LoVo (cell line): ENCODE measurements around the gene SLC5A7.

Experiments used
- DNase-seq: peaks from one replicate; pipeline ENCODE4 v3.0.0-alpha.2; 2016; ENCODE audit warnings: low spot score

The SLC5A7 gene

DNA sequence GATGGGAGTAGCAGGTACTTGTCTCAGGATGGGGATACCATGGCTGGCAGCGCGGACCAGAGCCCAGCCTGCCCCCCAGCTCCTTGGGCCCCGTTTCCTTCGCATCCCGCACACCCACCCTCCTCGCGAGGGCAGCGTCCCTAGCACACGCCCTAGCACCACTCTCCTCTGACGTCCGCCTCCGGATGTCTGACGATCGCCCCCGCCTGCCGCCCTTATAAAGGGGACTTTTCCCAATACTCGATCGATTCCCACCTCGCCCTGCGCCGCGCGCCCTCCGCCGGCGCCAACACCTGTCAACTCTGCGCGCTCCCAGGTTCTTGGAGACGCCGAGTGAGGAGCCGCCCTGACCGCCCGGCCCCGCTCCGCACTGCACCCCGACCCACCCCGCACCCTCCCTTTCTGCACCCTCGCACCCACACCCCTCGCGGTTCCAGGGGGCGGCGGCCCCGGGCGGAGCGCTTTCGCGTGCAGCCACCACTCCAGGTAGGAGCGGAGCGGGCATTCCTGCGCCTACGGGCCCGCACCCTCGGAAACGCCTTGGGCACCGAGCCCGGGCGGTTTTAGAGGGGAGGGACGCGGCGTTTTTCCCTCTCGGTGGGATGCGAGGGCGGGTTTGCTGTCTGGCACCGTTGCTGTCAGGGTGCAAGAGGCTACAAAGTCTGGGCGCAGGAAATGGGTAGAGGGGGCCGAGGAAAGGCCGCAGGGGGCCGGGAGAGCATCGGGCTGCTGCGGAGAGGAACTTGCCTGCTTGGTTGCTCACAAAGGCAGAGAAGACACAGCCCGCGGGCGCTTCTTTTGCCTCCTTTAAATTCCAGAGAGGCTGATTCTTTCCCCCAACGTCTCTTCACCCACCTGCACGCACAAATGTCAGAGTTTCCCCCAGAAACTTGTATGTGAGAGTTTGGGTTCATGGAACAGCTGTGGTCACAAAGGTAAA, at the start of gene SLC5A7:
TSS of gene SLC5A7 (plus strand) at position 247 of the 940 bp plus-strand sequence. CDS start 1,632 bp downstream, outside the sequence.
- no peak for DNase-seq

DNA sequence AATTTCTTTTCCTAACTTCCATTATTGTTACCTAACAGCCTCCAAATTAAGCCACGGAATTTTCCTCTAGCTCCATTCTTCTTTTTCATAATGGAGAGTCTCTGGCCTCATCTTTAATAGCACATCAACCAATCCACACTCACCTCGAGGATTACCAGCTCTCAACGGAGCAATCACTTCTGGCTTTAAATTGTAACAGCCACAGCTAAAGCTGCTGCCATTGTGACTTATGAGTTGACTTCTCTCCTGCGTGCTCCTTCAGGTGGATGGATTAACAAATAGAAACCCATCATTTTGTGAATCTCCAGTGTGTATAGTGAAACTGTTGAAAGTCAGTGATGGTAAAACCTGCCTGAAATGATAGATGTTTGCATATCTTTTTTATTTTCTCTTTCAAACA, 24.9 kb upstream of the SLC5A7 start:
- no peak for DNase-seq

DNA sequence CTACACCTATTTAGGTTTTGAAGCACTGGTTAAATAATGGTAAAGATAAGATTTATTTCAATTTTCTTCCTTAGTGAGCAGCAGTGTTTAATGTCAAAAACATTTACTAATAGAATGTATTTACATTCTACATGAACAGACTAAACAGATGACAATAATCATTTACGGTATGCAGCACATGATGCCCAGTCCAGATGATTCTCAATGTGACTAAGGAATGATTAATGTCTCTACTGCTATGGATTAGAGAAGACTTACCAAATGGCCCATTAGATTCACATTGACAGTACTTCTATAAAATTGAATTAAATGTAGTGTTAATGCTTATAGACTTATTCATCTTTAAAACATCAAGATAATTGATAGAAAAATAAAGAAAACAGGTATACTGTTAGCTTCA, 22.1 kb upstream of the SLC5A7 start:
- DNase-seq = no peak

DNA sequence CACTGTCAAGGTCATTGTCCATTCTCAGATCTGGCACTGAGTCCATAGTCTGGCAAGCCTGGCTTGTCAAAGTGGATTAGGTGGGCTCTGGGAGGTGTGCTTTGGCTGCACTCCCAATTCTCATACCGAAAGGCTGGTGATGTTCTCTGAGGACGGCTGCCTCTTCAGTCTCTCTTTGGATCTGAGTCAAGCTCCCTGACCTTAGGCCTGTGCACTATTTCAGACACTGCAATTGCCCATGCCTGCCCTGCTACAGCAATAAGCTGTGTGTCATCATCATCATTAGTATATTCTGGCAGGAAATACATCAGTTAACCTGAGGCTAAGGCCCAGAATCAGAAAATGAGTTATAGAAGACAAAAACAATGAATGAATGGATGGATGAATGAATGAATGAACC, 1.6 kb upstream of the SLC5A7 start:
- DNase-seq = no peak

DNA sequence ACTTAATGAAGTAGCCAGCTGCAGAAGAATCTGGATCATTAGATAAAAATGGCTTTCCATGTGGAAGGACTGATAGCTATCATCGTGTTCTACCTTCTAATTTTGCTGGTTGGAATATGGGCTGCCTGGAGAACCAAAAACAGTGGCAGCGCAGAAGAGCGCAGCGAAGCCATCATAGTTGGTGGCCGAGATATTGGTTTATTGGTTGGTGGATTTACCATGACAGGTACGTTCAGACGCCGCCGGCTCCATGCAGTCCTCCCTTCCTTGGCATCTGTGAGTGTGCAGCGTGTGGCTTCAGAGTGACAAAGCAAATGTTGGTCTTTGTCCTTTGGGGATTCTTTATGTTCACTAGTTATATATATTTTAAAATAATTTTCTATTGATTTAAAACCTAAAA, 1.8 kb downstream of the SLC5A7 start:
- no peak for DNase-seq

DNA sequence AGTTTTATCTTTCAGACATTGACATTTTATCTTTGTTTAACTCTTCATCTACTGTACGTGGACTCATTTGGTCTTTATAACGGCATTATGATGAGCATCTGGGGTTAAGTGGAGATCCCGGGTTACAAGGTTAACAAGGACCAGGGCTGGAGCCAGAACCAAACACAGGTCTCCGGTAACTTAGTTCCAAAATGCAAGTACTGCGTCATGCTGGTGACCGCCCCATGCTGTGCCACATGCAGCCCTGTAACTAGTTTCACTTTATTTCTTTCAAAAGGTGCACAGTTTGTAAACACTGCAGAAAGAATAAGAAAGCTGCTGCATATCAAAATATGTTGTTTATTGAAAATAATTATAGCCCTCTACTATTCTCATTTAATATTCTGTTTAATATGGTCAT, 3.1 kb downstream of the SLC5A7 start:
- DNase-seq = no peak

DNA sequence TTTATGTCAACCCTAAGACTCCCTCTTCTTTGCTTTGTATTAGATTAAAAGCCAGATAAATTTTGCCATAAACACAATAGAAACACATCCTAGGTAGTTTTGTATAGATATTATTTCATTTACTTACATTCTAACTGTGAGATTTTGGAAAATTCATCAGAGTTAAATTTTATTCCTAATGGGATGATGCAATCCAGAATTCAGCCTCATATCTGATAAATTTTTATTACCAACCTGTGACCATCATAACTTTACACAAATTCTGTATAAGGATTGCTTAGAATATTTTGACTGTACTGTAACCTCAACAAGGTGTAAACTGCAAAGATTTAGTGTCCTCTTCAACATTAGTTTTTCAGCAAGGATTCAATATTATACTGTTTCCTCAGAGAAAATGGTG, 4.4 kb downstream of the SLC5A7 start:
- DNase-seq = no peak

DNA sequence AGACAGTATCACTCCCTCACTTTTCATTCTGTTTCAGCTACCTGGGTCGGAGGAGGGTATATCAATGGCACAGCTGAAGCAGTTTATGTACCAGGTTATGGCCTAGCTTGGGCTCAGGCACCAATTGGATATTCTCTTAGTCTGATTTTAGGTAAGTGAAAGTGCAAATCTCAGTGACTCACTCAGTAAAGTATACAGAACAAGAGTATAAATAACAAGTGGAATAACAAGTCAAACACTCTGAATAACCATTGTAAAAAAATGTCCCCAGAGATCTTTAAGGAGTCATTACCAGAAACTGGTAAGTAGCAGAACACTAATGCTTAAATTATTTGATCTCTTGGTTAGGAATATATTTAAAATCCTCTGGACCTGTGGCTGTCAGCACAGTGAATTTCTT, 5.7 kb downstream of the SLC5A7 start:
- no peak for DNase-seq

DNA sequence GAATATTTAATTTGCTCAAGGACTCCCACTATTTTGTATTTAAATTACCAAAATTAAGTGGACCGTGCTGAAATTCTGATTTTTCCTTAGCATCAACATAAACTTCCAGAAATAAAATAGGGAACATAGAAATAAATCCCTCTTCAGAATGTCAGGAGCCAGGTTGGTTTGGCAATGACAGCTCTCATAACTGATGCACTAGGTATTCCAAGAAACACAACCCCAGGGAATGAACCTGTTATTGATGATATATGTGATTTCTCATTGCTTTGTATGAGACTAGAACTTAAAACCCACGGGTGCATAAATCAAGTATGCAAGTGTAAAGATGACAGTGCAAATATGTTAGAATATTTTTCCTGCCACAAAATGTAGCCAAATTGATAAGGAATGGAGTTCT, 12.8 kb downstream of the SLC5A7 start:
- DNase-seq = no peak

DNA sequence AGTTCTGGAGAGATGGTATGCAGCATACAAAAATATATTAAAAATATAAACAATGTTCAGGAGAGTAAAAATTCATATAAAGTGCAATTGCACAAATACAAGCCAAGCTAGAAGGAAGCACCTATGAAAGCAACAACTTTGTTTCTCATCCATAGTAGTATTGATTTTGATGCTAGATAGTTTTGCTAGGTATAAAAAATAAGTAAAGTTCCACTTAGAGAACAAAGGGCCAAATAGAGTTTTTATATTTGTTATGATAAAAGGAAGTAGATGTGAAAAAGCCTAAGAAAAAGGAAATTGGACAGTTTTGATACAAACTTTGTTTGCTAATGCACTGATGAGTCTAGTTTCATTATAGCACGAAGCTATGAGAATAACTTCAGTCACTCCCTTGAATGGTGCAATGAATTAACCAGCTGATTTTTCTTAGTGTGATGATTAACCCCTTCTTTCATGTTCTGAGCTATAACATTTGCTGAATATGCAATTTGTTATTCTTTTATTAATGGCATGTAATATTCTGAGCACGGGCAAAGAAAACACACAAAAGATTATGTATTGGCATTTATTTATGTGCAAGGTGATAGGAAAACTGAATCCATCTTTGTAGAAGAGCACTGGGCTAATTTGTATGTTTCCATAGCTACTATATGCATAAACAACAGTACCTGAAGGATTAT, 24.7 kb downstream of the SLC5A7 start:
- DNase-seq = no peak

DNA sequence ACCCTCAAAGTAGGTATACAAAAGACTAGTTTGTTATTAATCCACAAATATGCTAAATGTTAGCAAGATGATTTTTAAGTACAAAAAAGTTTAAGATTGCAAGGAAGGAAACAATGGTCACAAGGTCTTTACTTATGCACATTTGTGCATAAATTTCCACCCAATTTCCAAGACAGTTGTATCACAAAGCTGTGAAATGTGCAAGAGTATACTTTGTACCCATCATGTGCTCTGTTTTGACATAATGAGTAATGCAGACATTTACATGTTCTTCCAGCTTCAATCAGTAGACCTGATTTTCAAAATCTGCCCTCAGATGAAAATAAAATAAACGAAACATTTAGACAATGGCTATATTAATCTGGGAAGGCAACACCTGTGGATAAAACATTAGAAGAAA, 27.0 kb downstream of the SLC5A7 start:
- DNase-seq = no peak

DNA sequence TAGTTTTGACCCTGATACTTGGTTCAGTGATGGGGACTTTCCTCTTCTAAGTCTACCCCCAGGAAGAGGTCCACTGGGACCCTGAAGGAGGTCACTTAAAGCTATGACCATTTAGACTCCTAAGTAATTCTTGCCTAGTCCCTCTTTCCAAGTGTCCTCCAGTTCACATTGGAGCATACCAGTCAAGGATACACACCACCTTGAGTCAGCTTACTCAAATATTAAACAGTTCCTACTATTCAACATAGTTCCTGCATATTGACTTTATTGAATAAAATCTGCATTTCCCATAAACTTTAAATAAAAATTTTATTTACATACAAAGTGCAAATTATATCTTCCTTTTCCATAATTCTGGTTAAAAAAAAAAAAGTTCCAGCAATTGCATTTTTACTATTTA, 36.3 kb downstream of the SLC5A7 start:
- no peak for DNase-seq

DNA sequence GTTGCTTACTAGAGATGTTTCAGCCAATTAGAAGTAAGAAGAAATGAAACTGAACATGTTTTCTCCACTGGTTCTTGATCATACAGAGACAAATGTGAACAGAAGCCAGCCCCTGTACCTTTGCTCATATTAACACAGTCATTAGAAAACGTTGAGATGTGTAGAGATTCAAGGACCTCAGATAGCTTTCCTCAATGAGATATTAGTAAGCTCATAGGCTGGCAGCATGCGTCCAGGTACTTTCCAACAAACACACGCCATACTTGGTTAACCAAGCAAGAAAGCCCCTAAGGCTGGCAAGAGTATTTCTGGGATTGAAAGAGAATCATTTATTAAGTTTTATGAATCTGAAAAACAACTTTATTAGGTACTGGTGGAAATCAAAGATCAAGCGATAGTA, 37.5 kb downstream of the SLC5A7 start:
- DNase-seq = no peak

DNA sequence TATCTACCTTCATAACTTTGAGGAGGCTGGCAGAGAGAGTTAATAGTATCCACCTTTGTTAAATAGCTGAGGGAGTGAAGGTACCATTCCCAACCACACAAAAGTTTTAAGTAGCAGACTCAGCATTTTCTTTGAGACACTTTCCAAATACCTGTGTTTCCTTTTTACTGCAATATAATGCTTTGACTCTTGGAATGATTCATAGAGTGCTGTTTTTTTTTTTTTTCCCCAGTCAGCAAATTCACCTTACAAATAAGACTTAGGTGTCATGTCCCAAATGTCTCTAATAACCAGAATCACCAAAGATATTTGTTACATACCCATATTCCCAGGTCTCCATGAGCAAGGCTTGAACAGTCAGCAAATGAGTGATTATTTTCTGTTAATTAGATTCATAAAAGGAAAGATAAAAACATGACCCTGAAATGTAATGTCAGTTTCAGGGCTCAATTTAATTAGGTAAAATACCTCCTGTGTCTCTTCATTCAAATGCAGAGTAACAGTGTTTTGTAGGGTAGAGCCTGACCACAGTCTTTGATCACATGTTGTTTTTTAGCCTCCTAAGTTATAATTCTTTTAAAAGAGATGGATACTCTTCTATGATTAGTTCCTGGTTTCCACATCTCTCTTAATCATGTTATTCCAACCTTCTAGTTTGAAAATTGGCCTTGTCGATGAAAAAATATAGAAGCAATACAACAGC, 39.9 kb downstream of the SLC5A7 start:
- no peak for DNase-seq

DNA sequence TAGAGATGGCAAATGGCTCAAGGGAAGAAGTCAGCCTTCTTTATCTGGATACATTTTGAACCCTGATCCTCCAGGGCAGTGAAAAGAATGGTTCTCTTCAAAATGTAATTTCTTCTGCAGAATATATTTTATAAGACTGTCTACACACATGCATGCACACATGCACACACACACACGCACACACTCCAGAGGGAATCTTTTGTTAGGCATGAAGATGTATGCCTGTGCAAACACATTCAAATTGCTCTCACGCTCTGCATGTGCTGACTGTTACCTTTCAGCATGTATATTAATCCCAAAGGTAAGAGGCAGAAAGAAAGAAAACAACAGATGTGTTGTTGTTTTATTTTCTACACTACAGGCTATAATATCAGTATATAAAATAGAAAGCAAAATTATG, 43.2 kb downstream of the SLC5A7 start:
- no peak for DNase-seq

DNA sequence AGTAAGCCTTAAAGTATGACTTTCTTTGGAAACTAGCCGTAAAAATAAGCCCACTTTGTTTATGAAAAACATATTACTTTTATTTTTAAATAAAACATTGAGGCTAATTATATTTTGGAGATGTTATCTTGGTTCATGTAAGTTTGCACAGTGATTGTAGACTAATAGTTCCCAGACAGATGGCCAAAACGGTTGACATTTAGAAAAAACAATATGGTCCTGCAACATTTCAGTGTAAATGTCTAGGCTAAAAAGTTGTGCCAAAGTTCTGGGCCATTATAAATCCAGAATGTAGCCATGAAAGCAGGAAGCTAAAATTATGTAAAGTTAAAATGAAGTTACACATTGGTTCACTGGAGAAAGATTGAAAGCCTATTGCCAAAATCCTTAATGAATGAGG, 43.6 kb downstream of the SLC5A7 start:
- no peak for DNase-seq

DNA sequence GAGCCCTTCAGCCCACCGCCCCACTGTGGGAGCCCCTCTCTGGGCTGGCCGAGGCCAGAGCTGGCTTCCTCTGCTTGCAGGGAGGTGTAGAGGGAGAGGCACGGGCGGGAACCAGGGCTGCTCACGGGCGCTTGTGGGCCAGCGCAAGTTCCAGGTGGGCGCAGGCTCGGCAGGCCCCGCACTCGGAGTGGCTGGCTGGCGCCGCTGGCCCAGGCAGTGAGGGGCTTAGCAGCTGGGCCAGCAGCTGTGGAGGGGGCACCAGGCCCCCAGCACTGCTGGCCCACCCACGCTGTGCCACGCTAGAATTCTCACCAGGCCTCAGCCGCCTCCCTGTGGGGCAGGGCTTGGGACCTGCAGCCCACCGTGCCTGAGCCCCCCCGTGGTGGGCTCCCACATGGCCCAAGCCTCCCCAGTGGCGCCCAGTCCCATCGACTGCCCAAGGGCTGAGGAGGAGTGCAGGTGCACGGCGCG, 45.2 kb downstream of the SLC5A7 start:
- DNase-seq = no peak

DNA sequence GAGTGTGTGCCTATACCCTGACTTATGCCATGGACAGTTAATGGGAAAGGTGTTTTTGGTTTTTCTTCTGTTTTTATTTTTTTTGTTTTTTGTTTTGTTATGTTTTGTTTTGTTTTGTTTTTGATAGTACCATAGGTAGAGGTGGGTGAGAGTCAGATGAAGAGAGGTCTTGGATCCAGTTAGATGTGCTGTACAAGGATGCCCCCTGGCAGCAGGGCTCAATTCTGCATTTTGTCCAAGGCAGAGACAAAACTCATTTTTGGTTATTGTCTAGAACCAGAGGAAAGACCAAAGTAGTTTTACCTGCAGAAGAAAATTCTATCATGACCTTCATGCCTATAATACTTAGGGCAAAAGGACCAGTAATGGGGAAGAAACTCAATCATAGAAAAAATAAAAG, 48.5 kb downstream of the SLC5A7 start:
- no peak for DNase-seq

DNA sequence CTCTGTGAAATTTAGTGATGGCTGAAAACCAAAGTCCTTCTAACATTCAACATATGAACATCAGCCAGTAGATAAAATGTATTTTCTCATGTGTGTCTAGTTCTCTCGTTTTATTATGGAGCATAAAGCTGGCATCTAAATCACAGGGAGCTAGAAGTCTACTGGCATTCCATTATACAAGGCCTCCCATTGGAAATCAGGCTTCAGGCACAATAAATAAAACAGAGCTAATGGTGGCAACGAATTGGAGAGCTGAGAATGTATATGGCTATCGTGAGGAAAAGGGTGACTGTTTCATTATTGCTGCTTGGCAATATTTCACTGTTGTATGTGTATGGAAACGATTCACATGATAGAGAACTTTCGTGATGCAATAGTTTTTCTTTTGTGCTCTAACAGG, 62.4 kb downstream of the SLC5A7 start:
- DNase-seq = no peak

DNA sequence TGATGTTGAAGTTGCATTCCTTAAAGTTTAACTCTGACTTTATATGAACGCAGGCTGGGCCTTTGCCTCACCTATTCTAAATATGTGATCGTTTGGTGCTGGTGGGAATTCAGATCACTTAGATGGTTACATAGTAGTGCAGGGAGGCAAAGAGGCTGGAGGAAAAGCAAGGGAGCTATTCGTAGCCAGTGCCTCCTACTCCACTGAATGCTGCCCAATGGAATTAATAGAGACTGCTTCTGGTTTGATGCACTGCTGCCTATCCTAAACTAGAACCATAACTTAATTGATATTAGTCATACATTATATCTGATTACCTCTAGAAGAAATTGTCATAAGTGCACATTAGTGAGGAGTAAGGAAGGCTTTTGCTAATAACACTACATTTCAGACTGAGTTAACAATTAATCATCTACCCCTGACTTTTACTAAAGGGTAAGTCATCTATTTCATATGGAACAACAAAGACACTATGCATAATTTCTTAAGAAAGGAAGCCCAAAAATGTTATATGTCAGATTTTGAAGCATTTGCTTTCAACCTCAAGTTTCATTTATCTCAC, 72.3 kb downstream of the SLC5A7 start:
- DNase-seq = no peak

DNA sequence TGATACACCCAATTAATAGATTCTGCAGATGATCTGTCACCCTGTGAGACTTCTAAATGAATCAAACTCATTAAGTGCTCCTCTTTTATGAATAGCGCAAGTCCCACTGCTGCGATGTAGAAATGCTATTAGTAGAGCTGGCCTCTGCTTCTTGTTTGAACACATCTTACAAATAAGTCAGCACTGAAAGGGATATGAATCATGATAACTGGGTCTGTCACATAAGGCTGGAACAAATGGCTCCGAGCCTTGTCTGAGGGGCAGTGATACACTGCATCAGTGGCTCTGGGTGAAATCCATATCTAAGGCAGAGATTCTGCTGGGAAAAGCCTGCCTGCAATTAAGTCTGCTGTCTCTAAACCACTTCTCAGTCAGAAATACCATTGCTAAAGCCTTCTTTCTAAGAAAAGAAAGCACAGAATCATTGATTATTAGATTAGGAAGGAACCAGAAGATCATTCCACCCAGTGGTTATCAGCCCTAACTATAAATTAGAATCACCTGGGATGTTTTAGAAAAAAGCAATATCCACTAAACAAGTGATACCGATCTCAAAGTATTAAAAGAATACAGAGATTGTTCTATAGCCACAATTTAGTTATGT, 75.2 kb downstream of the SLC5A7 start:
- no peak for DNase-seq
